ENCODE measurements around the gene RNF212B.

RNF212B gene

DNA sequence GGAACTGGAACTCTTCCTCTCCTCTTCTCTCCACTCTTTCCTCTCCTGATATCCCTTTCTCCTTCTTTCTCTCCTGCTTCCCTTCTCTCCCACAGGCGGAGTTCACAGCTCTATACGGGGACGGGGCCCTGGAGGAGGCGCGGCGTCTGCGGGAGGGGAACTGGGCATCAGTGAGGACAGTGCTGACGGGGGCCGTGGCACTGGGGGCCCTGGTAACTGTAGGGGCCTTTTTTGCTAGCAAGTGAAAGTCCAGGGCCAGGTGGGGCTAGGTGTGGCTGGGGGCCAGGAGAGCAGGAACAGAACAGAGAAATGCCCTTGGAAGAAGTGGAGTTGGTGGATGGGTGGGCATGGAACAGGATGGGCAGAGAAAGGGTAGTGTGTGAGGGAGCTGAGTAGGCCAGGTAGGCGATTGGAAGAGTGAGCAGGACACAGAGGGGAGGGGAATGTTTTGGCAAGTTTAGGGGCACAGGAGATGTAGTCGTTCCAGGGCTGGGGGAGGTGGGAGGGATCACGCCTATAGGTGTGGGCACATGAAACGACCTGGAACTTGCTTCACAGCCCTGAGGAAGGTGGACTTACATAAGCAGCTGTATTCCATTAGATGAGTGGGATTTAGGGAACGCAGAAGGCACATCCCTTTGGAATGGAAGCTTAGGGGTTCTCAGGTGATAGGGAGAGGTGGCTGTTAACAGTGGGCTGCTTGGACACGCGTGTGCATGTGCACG lies 71.1 kb downstream of the RNF212B start:
- peak in 1 of 10 donors; percentile 54 for DNase-seq
- intact Hi-C loops (cut with DNase I): no loop called here

GRCh38 chr14:23310546-23310945 lies 72.8 kb downstream of the RNF212B start:
- intact Hi-C loops (cut with DNase I): no loop called here

DNA sequence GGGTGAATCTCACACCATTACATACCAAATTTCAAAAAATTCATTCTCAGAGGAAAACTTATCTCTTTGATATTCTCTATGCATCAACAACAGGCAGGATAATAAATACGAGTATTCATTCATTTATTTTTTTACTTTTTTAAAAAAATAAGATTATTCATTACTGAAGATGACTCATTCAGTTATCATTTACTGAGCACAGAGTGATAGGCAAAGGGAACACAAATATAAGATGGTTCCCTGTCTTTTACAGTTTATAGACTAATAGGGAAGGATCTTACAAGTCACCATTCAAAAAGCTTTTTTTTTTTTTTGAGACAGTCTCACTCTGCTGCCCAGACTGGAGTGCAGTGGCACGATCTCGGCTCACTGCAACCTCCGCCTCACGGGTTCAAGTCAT lies 78.6 kb downstream of the RNF212B start:
- DNase-seq: no peak
- intact Hi-C loops (cut with DNase I): no loop called here

More at GRCh38 chr14:23310546-23310945, 72.8 kb downstream of the RNF212B start:
- DNase-seq: peak in 1 of 10 donors; percentile 44

DNA sequence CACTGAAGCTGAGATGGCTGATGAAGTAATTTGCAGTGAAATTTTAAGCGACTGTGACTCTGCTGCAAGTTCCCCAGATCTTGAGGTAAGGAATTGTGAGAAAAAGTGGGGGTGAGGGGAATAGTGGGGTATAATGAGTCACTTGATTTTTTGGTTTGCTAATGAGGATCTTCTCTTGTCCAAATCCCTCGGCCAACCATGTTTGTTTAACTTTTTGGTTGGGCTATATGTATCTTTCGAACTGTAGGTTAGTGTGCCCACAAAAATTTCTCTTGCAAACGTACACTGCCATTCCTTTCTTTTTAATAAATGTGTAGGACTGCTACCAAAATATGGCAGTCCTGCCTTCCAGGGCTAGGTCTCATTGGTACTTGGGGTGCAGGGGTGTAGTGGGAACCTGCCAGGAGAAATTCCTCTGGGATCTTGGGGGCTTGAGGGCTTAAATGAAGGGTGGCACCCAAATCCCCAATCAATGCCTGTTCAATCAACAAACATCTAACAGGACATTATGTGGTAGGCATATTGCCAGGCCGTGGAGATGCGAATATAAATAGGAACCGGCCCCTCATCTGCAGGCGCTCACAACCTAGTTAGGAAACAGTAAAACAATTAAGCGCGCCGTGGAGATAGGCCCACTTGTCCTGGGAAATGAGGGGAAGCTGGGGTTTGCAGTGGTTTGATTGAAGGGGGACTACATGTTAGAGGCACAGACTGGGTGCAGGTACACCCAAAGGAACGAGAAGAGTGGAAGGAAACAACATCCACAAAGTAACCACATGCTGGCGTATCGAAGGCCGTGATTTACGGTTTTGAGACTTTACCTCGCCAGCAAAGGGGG lies 82.2 kb downstream of the RNF212B start:
- no peak for DNase-seq
- intact Hi-C loops (cut with DNase I): loop anchor here (1.0 to 2.0 kb wide), 2 partner anchors 14 to 57 kb away; partner anchors contain the start of genes BCL2L2 and CMTM5

DNA sequence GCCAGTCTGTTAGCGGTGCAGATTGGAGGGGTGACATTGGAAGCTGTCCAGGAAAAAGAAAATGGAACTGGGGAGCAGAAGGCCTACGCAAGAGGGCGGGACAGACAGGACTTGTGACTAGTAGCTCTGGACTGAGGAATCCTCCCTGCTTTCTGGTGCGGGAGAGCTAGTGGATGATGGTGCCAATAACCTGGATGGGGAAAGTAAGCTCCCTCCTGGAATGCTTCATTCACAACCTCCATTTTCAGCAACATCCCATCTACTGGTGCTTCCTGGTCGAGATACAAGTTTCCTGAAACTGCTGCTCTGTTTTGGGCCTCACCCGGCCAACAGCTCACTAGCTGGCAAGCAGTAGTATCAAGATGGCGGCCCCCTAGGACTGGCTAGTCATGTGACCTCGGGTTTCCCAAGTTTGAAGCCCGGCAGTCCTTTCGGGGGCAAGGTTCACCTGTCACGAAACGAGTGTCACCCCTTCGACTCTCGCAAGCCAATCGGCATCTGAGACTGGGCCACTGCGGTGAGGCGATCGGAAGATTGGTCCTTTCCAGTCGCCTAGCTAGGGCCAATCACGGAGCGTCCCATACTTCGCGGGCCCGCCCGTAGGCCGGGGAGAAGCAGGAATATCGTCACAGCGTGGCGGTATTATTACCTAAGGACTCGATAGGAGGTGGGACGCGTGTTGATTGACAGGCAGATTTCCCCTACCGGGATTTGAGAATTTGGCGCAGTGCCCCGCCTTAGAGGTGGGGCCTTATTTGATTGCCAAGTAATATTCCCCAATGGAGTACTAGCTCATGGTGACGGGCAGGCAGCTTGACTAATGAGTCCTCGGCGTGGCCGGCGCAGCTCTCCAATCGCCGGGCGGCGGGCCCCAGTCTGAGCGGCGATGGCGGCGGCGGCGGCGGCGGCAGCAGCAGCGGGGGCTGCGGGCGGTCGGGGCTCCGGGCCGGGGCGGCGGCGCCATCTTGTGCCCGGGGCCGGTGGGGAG lies 83.1 kb downstream of the RNF212B start, which contains the start of gene PABPN1:
Gene PABPN1 (plus strand): TSS at position 874 of the 988 bp plus-strand sequence. CDS start 13 bp downstream, at position 887.
- DNase-seq: peak; percentile 98 to 100 (median 99)
- intact Hi-C loops (cut with DNase I): loop anchor here (1.0 to 2.0 kb wide), 2 partner anchors 15 to 56 kb away; partner anchors contain the start of genes BCL2L2 and CMTM5

GRCh38 chr14:23321572-23322547 lies 84.1 kb downstream of the RNF212B start:
- intact Hi-C loops (cut with DNase I): loop anchor here (2.0 kb wide), 1 partner anchor 55 kb away; the partner anchor contains the start of gene CMTM5
- peak in 3 of 10 donors; percentile 29 to 88 (median 49) for DNase-seq

Data from posterior cingulate gyrus (tissue), 11 donors.